Measurements from ENCODE around the gene MARCHF6.
"Not testable (repeated sequence)": the region's sequence is repeated elsewhere in the genome, so short reads cannot be mapped to it uniquely, and the experiment has no call there.

Gene MARCHF6

DNA sequence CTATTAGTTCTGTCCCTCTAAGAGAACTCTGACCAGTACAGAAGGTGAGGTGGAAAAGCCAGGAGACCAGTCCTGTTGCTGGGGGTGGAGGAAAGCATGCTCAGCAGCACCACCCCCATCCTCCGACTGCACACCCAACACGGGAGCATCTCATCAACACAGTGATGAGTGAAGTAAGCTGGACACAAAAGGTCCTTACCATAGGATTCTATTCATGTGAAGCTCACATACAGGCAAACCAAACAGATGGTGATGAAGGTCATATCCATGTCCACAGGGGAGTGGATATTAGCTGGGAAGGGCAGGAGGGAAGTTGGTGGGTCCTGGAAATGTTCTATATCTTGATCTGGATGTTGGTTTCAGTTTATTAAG is 14.8 kb upstream of the MARCHF6 start:
- no peak overlapping the region for H3K4me3 ChIP-seq (ENCODE audit: low read depth, low read length)
- no peak for DNase-seq (ENCODE audit: low read depth)
- in situ Hi-C loops (cut with HindIII; ENCODE audit: low sequenced_read_pairs) = no loop called here
- TF ChIP-seq CTCF (IDR thresholded peaks at IDR 0.05; ENCODE audit: low read depth, low read length, missing control alignments) = no peak

DNA sequence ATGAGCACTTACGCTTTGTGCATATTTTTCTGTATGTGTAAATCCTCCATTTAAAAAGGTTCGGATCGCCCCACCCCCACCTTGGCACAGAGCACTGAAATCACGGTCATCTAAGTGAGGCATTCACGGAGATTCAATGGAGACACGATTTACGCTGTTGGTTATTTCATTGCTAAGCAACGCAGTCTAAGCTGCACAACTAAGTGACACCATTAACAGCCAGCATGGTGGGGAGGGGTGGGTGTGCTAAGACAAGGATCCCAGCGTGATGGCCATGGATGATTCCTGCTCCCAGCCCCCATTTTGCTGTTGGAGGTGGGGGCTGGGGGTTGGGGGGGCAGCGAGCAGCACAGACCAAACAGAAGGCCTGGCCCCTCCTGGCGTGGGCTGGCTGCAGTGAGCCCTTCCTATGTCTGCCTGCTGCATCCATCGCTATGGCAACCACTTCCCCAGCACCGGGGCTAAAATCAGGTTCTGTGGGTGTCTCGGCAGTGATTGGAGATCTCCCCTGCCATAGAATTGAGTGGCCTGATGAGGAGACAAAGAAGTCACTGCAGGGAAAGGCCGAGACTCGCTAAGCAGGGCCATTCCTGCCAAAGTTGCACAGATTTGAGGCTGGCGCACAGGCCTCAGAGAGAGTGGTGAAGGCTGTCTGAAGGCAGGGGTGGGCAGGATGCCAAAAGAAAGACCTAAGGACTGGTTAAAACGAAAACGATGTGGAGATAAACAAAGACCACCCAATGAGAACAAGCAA is 14.3 kb upstream of the MARCHF6 start:
- in situ Hi-C loops (cut with HindIII; ENCODE audit: low sequenced_read_pairs) = no loop called here
- no peak for TF ChIP-seq CTCF (IDR thresholded peaks at IDR 0.05; ENCODE audit: low read depth, low read length, missing control alignments)
- H3K4me3 ChIP-seq (ENCODE audit: low read depth, low read length) = no peak overlapping the region
- no peak for DNase-seq (ENCODE audit: low read depth)

DNA sequence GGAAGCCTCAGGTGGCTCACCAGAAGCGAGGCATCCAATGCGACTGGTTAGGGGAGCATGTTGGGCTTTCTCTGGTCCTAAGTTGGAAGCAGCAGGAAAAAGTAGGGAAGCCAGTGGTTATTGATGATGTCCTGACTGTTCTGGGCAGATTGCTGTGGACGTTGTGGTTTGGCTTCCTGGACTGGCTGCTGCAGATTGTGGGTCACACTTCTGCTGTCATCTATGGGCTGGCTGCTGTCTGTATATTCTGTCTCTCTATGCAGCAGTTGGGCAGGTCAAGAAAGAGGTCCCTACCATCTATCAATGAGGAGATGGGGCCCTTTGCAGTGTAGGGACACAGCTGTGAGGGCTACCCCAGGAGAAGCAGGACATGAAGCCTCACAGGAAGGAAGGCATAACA is 13.5 kb upstream of the MARCHF6 start:
- in situ Hi-C loops (cut with HindIII; ENCODE audit: low sequenced_read_pairs) = no loop called here
- no peak overlapping the region for H3K4me3 ChIP-seq (ENCODE audit: low read depth, low read length)
- no peak for TF ChIP-seq CTCF (IDR thresholded peaks at IDR 0.05; ENCODE audit: low read depth, low read length, missing control alignments)
- no peak for DNase-seq (ENCODE audit: low read depth)

GRCh38 chr5:10343486-10343885 is 10.0 kb upstream of the MARCHF6 start:
- DNase-seq (ENCODE audit: low read depth) = no peak
- no peak overlapping the region for H3K4me3 ChIP-seq (ENCODE audit: low read depth, low read length)
- TF ChIP-seq CTCF (IDR thresholded peaks at IDR 0.05; ENCODE audit: low read depth, low read length, missing control alignments) = no peak
- in situ Hi-C loops (cut with HindIII; ENCODE audit: low sequenced_read_pairs) = no loop called here

- DNase-seq (ENCODE audit: low read depth); in situ Hi-C loops (cut with HindIII; ENCODE audit: low sequenced_read_pairs); H3K4me3 ChIP-seq (ENCODE audit: low read depth, low read length): not testable (repeated sequence)
Measured at GRCh38 chr5:10344461-10345106, 8.9 kb upstream of the MARCHF6 start.

DNA sequence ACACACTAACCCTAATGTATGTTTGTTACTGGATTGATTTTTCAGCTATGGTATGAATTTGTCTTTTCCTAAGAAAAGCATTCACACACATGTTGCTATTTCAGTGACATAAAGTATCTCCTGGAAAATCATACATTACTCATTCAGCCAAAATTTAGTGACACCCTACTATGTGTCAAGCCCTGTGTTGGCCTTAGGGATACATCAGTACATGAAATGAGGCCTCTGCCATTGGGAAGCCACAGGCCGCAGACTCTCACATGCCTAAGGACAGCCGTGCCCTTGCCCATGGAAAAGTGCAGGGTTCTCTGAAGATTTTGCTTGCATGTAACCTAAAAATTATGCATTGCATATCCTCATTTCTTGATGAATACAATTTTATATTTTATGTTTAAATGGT is 5.2 kb upstream of the MARCHF6 start:
- H3K4me3 ChIP-seq (ENCODE audit: low read depth, low read length) = no peak overlapping the region
- TF ChIP-seq CTCF (IDR thresholded peaks at IDR 0.05; ENCODE audit: low read depth, low read length, missing control alignments) = no peak
- in situ Hi-C loops (cut with HindIII; ENCODE audit: low sequenced_read_pairs) = no loop called here
- DNase-seq (ENCODE audit: low read depth) = no peak

GRCh38 chr5:10351199-10351905 is 2.1 kb upstream of the MARCHF6 start:
- in situ Hi-C loops (cut with HindIII; ENCODE audit: low sequenced_read_pairs) = no loop called here
- no peak overlapping the region for H3K4me3 ChIP-seq (ENCODE audit: low read depth, low read length)
- DNase-seq (ENCODE audit: low read depth) = no peak
- no peak for TF ChIP-seq CTCF (IDR thresholded peaks at IDR 0.05; ENCODE audit: low read depth, low read length, missing control alignments)
